Endothelial cell of umbilical vein (primary cell): ENCODE measurements around the gene GPR87. TPM values are rescaled to one million over a fixed set of nuclear protein-coding genes. Genes with fewer than 3 reads are reported as not detected.

Experiments used
- BruUV-seq: library from RNA; stranded (reverse); fragments of 400-500 nt; replicated peaks from 2 replicates; lab custom pipeline; 2021; lab: Mats Ljungman, UMichigan
- CTCF ChIA-PET: fragments of 300-600, 350-600 bp; sonication (Branson Sonifier 250); formaldehyde crosslinking; loops from one replicate; lab custom pipeline; 2021; ENCODE audit warnings: antibody characterized with exemption, inconsistent platforms; lab: Charles Lee
- POLR2A ChIA-PET: fragments of 300-600, 350-600 bp; sonication (Branson Sonifier 250); formaldehyde crosslinking; loops from one replicate; lab custom pipeline; 2021; ENCODE audit warnings: antibody characterized with exemption, inconsistent platforms; lab: Charles Lee
- DNase-seq: peaks from one replicate; pipeline ENCODE4 v3.0.0-alpha.2; 2011; ENCODE audit warnings: low read depth, low spot score
- FAIRE-seq: peaks from 2 replicates; lab custom pipeline; 2011; peaks lifted over from hg19 to GRCh38; lab: Jason Lieb, UNC
- H2AFZ ChIP-seq: 2 replicates; pipeline ENCODE4 v1.6.0; 2012; ENCODE audit warnings: low read depth, low read length, control low read depth, inconsistent platforms
- H3K27ac ChIP-seq: 2 replicates; pipeline ENCODE4 v1.5.1; 2011; ENCODE audit warnings: low read depth, mild to moderate bottlenecking, control low read depth, low read length, moderate library complexity; ENCODE audit not compliant: insufficient read depth
- H3K27me3 ChIP-seq, 2 experiments: 2 replicates each; pipeline versions ENCODE4 v1.6.0 to v1.6.1; 2011; ENCODE audit warnings: low read length in 2 of 2, mixed read lengths in 1 of 2; ENCODE audit not compliant: control insufficient read depth in 2 of 2, insufficient read depth in 2 of 2
- H3K36me3 ChIP-seq, 2 experiments: 2 replicates in 1 of 2; 3 replicates in 1 of 2; pipeline ENCODE4 v1.5.1; 2011; ENCODE audit warnings: low read length in 2 of 2, mild to moderate bottlenecking in 1 of 2, moderate library complexity in 1 of 2; ENCODE audit not compliant: control insufficient read depth in 2 of 2, insufficient read depth in 2 of 2; ENCODE audit errors: extremely low read depth in 1 of 2
- H3K4me1 ChIP-seq: 3 replicates; pipeline ENCODE4 v1.5.1; 2011; ENCODE audit warnings: mild to moderate bottlenecking, low read length; ENCODE audit not compliant: control insufficient read depth, insufficient read depth; ENCODE audit errors: extremely low read depth
- H3K4me2 ChIP-seq: 2 replicates; pipeline ENCODE4 v1.6.1; 2011; ENCODE audit warnings: low read length, control low read depth, mixed read lengths; ENCODE audit not compliant: insufficient read depth
- H3K4me3 ChIP-seq, 3 experiments: fragments of 200-600 bp in 1 of 3; sonication (generic), shearing (Covaris generic) in 1 of 3; replicated peaks in 1 of 3; 2 replicates each; pipeline ENCODE4 v1.5.1; 2011 to 2016; ENCODE audit warnings: control low read depth in 3 of 3, low read length in 3 of 3, mild to moderate bottlenecking in 2 of 3, inconsistent platforms in 1 of 3, low read depth in 1 of 3, moderate library complexity in 1 of 3; ENCODE audit not compliant: insufficient read depth in 1 of 3
- H3K79me2 ChIP-seq: 2 replicates; pipeline ENCODE4 v1.6.0; 2012; ENCODE audit warnings: low read length, inconsistent platforms; ENCODE audit not compliant: control insufficient read depth, insufficient read depth
- H3K9ac ChIP-seq: replicated peaks from 2 replicates; pipeline ENCODE3; 2011; ENCODE audit warnings: low read length, control low read depth; ENCODE audit not compliant: insufficient read depth; ENCODE audit errors: extremely low read depth
- H3K9me1 ChIP-seq: replicated peaks from 3 replicates; pipeline ENCODE4 v1.6.0; 2011; ENCODE audit warnings: mild to moderate bottlenecking, low read length; ENCODE audit not compliant: control insufficient read depth, insufficient read depth; ENCODE audit errors: extremely low read depth
- H3K9me3 ChIP-seq: replicated peaks from 2 replicates; pipeline ENCODE4 v1.5.1; 2012; ENCODE audit warnings: low read length, inconsistent platforms; ENCODE audit not compliant: control insufficient read depth, insufficient read depth
- H4K20me1 ChIP-seq: replicated peaks from 2 replicates; pipeline ENCODE3; 2011; ENCODE audit warnings: mild to moderate bottlenecking, low read length; ENCODE audit not compliant: control insufficient read depth, insufficient read depth; ENCODE audit errors: extremely low read depth
- CTCF ChIP-seq, 2 donors: IDR thresholded peaks; 1 replicate in 1 of 2; 2 replicates in 1 of 2; pipeline ENCODE4 v1.5.1; 2011; ENCODE audit warnings: low read length in 2 of 2, mild to moderate bottlenecking in 2 of 2, moderate library complexity in 2 of 2, control low read depth in 1 of 2, inconsistent platforms in 1 of 2, low read depth in 1 of 2; ENCODE audit not compliant: insufficient read depth in 1 of 2; ENCODE audit errors: extremely low read depth in 1 of 2
- EZH2 ChIP-seq: IDR thresholded peaks from 2 replicates; pipeline ENCODE4 v1.6.1; 2012; ENCODE audit warnings: borderline replicate concordance, low read depth, mild to moderate bottlenecking, moderate library complexity, low read length, inconsistent platforms; ENCODE audit not compliant: severe bottlenecking
- FOS ChIP-seq: IDR thresholded peaks from 2 replicates; pipeline ENCODE4 v1.6.1; 2011; ENCODE audit warnings: mild to moderate bottlenecking, low read length, moderate library complexity, borderline replicate concordance; ENCODE audit not compliant: insufficient read depth
- GATA2 ChIP-seq: IDR thresholded peaks from 2 replicates; pipeline ENCODE4 v1.7.0; 2011; ENCODE audit warnings: low read depth, mild to moderate bottlenecking, moderate library complexity, mixed read lengths, low read length; ENCODE audit not compliant: insufficient read length, insufficient read depth
- JUN ChIP-seq: IDR thresholded peaks from 2 replicates; pipeline ENCODE4 v1.6.1; 2011; ENCODE audit warnings: borderline replicate concordance, low read depth; ENCODE audit not compliant: insufficient read length, insufficient read depth
- MAX ChIP-seq: IDR thresholded peaks from 2 replicates; pipeline ENCODE4 v1.6.1; 2011; ENCODE audit not compliant: insufficient read depth, insufficient read length
- MYC ChIP-seq: IDR thresholded peaks from one replicate; pipeline ENCODE4 v1.6.1; 2011; ENCODE audit warnings: mild to moderate bottlenecking, low read depth, low read length
- POLR2A ChIP-seq: IDR thresholded peaks from 2 replicates; pipeline ENCODE4 v1.6.1; 2012; ENCODE audit warnings: low read depth, mild to moderate bottlenecking, control low read depth, low read length
- POLR2AphosphoS5 ChIP-seq: IDR thresholded peaks from 2 replicates; pipeline ENCODE4 v1.6.1; 2012; ENCODE audit warnings: low read depth, mild to moderate bottlenecking, control low read depth, low read length, moderate library complexity; ENCODE audit not compliant: insufficient read depth
- dilution Hi-C: fragments of 300-500 bp; cut with MboI; formaldehyde crosslinking; loops from one replicate; pipeline ENCODE4 v1.15.0; 2019; ENCODE audit warnings: low sequenced_read_pairs; ENCODE audit not compliant: extremely low pct_ligation_motif_present
- intact Hi-C: fragments of 100-400 bp; cut with micrococcal nuclease; formaldehyde crosslinking; loops from one replicate; pipeline ENCODE4 v1.10.0; 2022
- polyA plus RNA-seq, 4 experiments: library from polyadenylated mRNA; depleted of rRNA in 3 of 4; stranded (reverse) in 3 of 4; unstranded in 1 of 4; fragments of >200 nt; gene quantifications; 2 replicates each; pipeline versions ENCODE4 v1.2.1 to v1.2.3, GENCODE V29; 2011 to 2012; ENCODE audit warnings: missing spikeins in 1 of 4
- total RNA-seq: library from RNA; stranded (reverse); gene quantifications from 2 replicates; pipeline ENCODE4 v1.2.3, GENCODE V29; 2021

Gene GPR87
- total and polyA plus RNA-seq, 2 donors (not counting 3 experiments of a cell fraction or from before 2014, with no cell fraction given): not detected

- Histone ChIP-seq H3K79me2 (no peaks in the 10 kb centered on the region), H2AFZ (no peak overlapping the region), H3K4me3 (no peak overlapping the region), H3K9me3 (no peaks in the 10 kb centered on the region), H3K9me1 (no peaks in the 10 kb centered on the region), H3K27ac (no peak overlapping the region), H3K9ac (no peak overlapping the region), H3K4me1 (no peaks in the 10 kb centered on the region), H3K4me2 (no peak overlapping the region), H3K27me3 (peaks cover 4 to 8% of the 10 kb centered on the region in 2 experiments), H4K20me1 (no peaks in the 10 kb centered on the region), H3K36me3 (no peaks in the 10 kb centered on the region)
- ChIA-PET POLR2A (no interaction called here), CTCF (interaction anchor here (0.9 to 1.1 kb wide), 2 partner anchors 19 to 71 kb away, joined by 3 to 4 read pairs; no protein-coding TSS in a partner anchor)
- FAIRE-seq (no peak), DNase-seq (no peak)
- dilution Hi-C loops (no loop called here), intact Hi-C loops (no loop called here)
- no TSS peak for BruUV-seq
- TF ChIP-seq CTCF (IDR thresholded peaks at IDR 0.05; ENCODE audit: extremely low read depth in 1 of 2, insufficient read depth in 1 of 2, low read depth in 1 of 2, low read length in 2 of 2) (no peak), JUN (no peak), MYC (no peak), GATA2 (no peak), POLR2A (no peak), POLR2AphosphoS5 (no peak), FOS (no peak), MAX (no peak), EZH2 (no peak)
Measured at GRCh38 chr3:151346292-151346691, 29.7 kb upstream of the GPR87 start.
